Upper lobe of left lung (tissue), 6 donors: ENCODE data around the gene MYO5B. TPM values are rescaled to one million over a fixed set of nuclear protein-coding genes. Genes with fewer than 3 reads are reported as not detected.
"Not testable (repeated sequence)": the region's sequence is repeated elsewhere in the genome, so short reads cannot be mapped to it uniquely, and the experiment has no call there.

Experiments used
- ATAC-seq, 2 donors: fragments of 200-7000 bp; cut with Tn5 transposase; one replicate each; pipeline ENCODE4 v1.9.1; 2022; ENCODE audit warnings: mild to moderate bottlenecking in 2 of 2, moderate library complexity in 2 of 2; ENCODE audit not compliant: low FRiP score in 2 of 2
- DNase-seq, 2 donors: peaks; one replicate each; pipeline ENCODE4 v3.0.0-alpha.2; 2019 to 2020
- H3K27ac ChIP-seq, 4 donors: fragments of 200-600 bp; sonication (generic); one replicate each; pipeline ENCODE4 v1.5.1; 2016 to 2019
- H3K27me3 ChIP-seq, 4 donors: fragments of 200-600 bp; sonication (generic); one replicate each; pipeline ENCODE4 v1.5.1; 2017 to 2019
- H3K36me3 ChIP-seq, 4 donors: fragments of 200-600 bp; sonication (generic); one replicate each; pipeline ENCODE4 v1.5.1; 2016 to 2019
- H3K4me1 ChIP-seq, 4 donors: fragments of 200-600 bp; sonication (generic); one replicate each; pipeline ENCODE4 v1.5.1; 2018 to 2019
- H3K4me3 ChIP-seq, 4 donors: fragments of 200-600 bp; sonication (generic); one replicate each; pipeline ENCODE4 v1.5.1; 2017 to 2019; ENCODE audit warnings: mild to moderate bottlenecking in 2 of 4, moderate library complexity in 1 of 4
- H3K9me3 ChIP-seq, 4 donors: fragments of 200-600 bp; sonication (generic); one replicate each; pipeline ENCODE4 v1.5.1; 2018 to 2019
- EP300 ChIP-seq, 4 donors: sonication (generic); formaldehyde crosslinking; IDR thresholded peaks; one replicate each; pipeline ENCODE4 v1.5.1; 2017; ENCODE audit warnings: antibody characterized with exemption in 4 of 4, control low read depth in 2 of 4
- POLR2A ChIP-seq, 4 donors: fragments of 450-650 bp; IDR thresholded peaks; one replicate each; pipeline ENCODE4 v1.5.1; 2016 to 2017; ENCODE audit warnings: antibody characterized with exemption in 4 of 4, mild to moderate bottlenecking in 2 of 4
- POLR2AphosphoS5 ChIP-seq, 2 donors: sonication (generic); formaldehyde crosslinking; IDR thresholded peaks; one replicate each; pipeline ENCODE4 v1.5.1; 2017; ENCODE audit warnings: antibody characterized with exemption in 2 of 2
- WGBS, 2 donors: methylation state at CpG; one replicate each; pipeline ENCODE4 v1.1.5; 2017 to 2018; 5-methylcytosine and 5-hydroxymethylcytosine counted together
- total RNA-seq, 6 donors: library from RNA; depleted of rRNA in 4 of 6; stranded (reverse); fragments of >200 nt in 4 of 6; gene quantifications; one replicate each; pipeline versions ENCODE4 v1.1.0 to v1.2.1, GENCODE V29; 2016 to 2021
- TF ChIP-seq, protein P1 (sequence below), 6 experiments: fragments of 450-650 bp in 4 of 6; fragments of 200-600 bp in 2 of 6; sonication (generic) in 2 of 6; IDR thresholded peaks; one replicate each; pipeline ENCODE4 v1.5.1; 2016 to 2019; ENCODE audit warnings: antibody characterized with exemption in 6 of 6
- donor health status: DM: no; HTN: no; CAD: no; lungs with moderate emphysema.
- donor health status: DM: no; HTN: yes; CAD: no; lungs with severe emphysema.

MYO5B gene
- total RNA-seq, 6 donors from 2014 or later, result 25.4 to 95.2 (median 49.6) TPM

DNA sequence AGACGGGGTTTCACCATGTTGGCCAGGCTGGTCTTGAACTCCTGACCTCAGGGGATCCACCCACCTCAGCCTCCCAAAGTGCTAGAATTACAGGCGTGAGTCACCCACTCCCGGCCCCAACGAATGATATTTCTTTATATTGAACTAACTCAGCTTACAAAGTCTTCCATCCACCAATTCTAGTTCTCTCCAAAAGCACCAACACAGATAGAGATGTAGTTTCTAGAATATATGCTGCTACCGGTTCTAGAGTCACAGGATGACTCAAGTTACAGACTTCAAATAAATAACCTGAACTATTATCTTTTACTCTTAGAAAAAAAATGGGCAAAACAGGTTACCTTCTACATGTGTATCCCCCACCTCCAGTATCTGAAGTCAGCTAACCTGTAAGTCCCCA is 390.9 kb downstream of the MYO5B start:
- Histone ChIP-seq H3K27ac (no peak overlapping the region), H3K27me3 (no peaks in the 10 kb centered on the region), H3K9me3 (peaks cover 0 to 7% (median 3%) of the 10 kb centered on the region in 4 donors), H3K4me3 (no peak overlapping the region), H3K36me3 (peaks cover 0 to 20% (median 0%) of the 10 kb centered on the region in 4 donors), H3K4me1 (peaks cover 0 to 4% (median 0%) of the 10 kb centered on the region in 4 donors)
- ATAC-seq (no peak), DNase-seq (no peak)
- TF ChIP-seq, protein P1, sequence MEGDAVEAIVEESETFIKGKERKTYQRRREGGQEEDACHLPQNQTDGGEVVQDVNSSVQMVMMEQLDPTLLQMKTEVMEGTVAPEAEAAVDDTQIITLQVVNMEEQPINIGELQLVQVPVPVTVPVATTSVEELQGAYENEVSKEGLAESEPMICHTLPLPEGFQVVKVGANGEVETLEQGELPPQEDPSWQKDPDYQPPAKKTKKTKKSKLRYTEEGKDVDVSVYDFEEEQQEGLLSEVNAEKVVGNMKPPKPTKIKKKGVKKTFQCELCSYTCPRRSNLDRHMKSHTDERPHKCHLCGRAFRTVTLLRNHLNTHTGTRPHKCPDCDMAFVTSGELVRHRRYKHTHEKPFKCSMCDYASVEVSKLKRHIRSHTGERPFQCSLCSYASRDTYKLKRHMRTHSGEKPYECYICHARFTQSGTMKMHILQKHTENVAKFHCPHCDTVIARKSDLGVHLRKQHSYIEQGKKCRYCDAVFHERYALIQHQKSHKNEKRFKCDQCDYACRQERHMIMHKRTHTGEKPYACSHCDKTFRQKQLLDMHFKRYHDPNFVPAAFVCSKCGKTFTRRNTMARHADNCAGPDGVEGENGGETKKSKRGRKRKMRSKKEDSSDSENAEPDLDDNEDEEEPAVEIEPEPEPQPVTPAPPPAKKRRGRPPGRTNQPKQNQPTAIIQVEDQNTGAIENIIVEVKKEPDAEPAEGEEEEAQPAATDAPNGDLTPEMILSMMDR (IDR thresholded peaks at IDR 0.05), result no peak
- WGBS, 2 donors, result 90 to 95% methylated on average over 5 of the region's 5 CpGs

DNA sequence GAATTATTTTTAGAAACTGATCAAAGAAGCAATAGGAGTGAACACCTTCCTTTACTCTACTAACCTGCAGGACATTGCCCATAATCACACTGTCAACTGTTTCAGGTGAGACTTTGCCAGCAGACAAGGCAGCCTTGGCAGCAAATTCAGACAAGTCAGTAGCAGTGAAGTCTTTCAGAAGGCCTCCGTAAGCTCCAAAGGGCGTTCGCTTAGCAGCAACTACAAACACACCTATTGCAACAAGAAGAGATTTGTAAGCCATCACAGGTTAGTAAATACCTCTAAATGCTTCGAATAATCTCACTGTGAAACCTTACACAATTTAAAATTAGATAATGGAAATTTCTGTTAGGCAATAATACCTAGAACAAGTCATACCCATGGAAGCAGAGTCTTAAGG is 392.3 kb downstream of the MYO5B start:
- peaks cover 0 to 20% (median 0%) of the 10 kb centered on the region in 4 donors for H3K36me3 ChIP-seq
- DNase-seq (no peak), ATAC-seq (no peak)
- TF ChIP-seq POLR2AphosphoS5 (IDR thresholded peaks at IDR 0.05), result no peak
- TF ChIP-seq, protein P1 (IDR thresholded peaks at IDR 0.05), result no peak
- TF ChIP-seq POLR2A (IDR thresholded peaks at IDR 0.05), result no peak
- no peak for TF ChIP-seq EP300 (IDR thresholded peaks at IDR 0.05)
- H3K27ac ChIP-seq, result no peak overlapping the region
- peaks cover 0 to 4% (median 0%) of the 10 kb centered on the region in 4 donors for H3K4me1 ChIP-seq
- no peak overlapping the region for H3K4me3 ChIP-seq
- no peaks in the 10 kb centered on the region for H3K27me3 ChIP-seq
- no peaks in the 10 kb centered on the region for H3K9me3 ChIP-seq
- WGBS, 2 donors, result 91 to 97% methylated on average over 4 of the region's 4 CpGs

DNA sequence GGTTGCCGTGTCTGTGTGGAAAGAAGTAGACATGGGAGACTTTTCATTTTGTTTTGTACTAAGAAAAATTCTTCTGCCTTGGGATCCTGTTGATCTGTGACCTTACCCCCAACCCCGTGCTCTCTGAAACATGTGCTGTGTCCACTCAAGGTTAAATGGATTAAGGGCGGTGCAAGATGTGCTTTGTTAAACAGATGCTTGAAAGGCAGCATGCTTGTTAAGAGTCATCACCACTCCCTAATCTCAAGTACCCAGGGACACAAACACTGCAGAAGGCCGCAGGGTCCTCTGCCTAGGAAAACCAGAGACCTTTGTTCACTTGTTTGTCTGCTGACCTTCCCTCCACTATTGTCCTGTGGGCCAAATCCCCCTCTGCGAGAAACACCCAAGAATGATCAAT is 394.5 kb downstream of the MYO5B start:
- not testable (repeated sequence) for H3K27me3 ChIP-seq, H3K9me3 ChIP-seq, H3K27ac ChIP-seq, ATAC-seq, DNase-seq, H3K4me1 ChIP-seq, H3K4me3 ChIP-seq
- 85 to 92% methylated on average over 4 to 5 of the region's 5 CpGs for WGBS, 2 donors
- H3K36me3 ChIP-seq, result peaks cover 0 to 37% (median 0%) of the 10 kb centered on the region in 4 donors

DNA sequence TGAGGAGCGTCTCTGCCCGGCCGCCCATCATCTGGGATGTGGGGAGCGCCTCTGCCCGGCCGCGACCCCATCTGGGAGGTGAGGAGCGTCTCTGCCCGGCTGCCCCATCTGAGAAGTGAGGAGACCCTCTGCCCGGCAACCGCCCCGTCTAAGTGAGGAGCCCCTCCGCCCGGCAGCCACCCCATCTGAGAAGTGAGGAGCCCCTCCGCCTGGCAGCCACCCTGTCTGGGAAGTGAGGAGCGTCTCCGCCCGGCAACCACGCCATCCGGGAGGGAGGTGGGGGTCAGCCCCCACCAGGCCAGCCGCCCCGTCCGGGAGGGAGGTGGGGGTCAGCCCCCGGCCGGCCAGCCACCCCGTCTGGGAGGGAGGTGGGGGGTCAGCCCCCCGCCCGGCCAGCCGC is 395.1 kb downstream of the MYO5B start:
- H3K4me1 ChIP-seq, H3K27me3 ChIP-seq, H3K27ac ChIP-seq, ATAC-seq, H3K4me3 ChIP-seq, H3K9me3 ChIP-seq: not testable (repeated sequence)
- peak in 1 of 2 donors; percentile 60 for DNase-seq
- peaks cover 0 to 44% (median 0%) of the 10 kb centered on the region in 4 donors for H3K36me3 ChIP-seq
- WGBS, 2 donors, result 95% methylated on average over 11 of the region's 29 CpGs; no CpG with 5 or more reads in 1 of the 2 donors

DNA sequence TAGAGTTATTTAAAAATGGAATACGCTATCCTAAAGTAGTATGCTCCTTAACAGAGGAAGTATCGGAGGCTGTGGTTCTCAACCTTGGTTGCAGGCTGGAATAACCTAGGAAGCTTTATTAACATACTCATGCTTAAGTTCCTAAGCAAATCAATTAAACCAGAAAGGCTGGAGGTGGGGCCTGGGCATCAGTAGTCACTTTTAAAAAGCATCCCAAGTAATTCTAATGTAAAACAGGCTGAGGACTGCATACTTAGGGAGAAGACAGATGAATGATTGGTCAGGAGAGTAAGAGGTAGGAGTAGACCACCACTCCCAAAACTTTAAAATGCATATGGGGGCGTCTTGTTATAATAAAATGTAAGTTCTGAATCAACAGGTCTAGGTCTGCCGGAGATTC is 396.9 kb downstream of the MYO5B start:
- ATAC-seq, result no peak
- WGBS, 2 donors, result 94 to 99% methylated on average over 4 of the region's 4 CpGs

More for the DNA sequence above, 396.9 kb downstream of the MYO5B start:
- Histone ChIP-seq H3K27ac (no peak overlapping the region), H3K36me3 (peaks cover 0 to 57% (median 4%) of the 10 kb centered on the region in 4 donors), H3K27me3 (no peaks in the 10 kb centered on the region), H3K9me3 (no peaks in the 10 kb centered on the region), H3K4me1 (no peaks in the 10 kb centered on the region), H3K4me3 (no peak overlapping the region)
- TF ChIP-seq, protein P1 (IDR thresholded peaks at IDR 0.05), result no peak
- TF ChIP-seq POLR2AphosphoS5 (IDR thresholded peaks at IDR 0.05) (no peak), POLR2A (IDR thresholded peaks at IDR 0.05) (no peak), EP300 (IDR thresholded peaks at IDR 0.05) (no peak)
- no peak for DNase-seq
